Smooth muscle cell (in vitro differentiated cells): ENCODE data around the gene SEMA3A. TPM values are rescaled to one million over a fixed set of nuclear protein-coding genes. Genes with fewer than 3 reads are reported as not detected.
"Not testable (repeated sequence)": the region's sequence is repeated elsewhere in the genome, so short reads cannot be mapped to it uniquely, and the experiment has no call there.

ENCODE experiments used
- DNase-seq: peaks from one replicate; lab custom pipeline; 2025; ENCODE audit not compliant: unreplicated experiment; lab: John Stamatoyannopoulos, UW
- H2AFZ ChIP-seq: fragments of 200-600 bp; sonication (generic); 2 replicates; pipeline ENCODE4 v1.6.0; 2016; ENCODE audit warnings: antibody characterized with exemption, low read depth, mild to moderate bottlenecking
- H3F3A ChIP-seq: fragments of 200-600 bp; sonication (generic); 2 replicates; pipeline ENCODE4 v1.6.0; 2017; ENCODE audit warnings: antibody characterized with exemption, low read depth
- H3K27ac ChIP-seq: fragments of 200-600 bp; sonication (generic); 2 replicates; pipeline ENCODE4 v1.5.1; 2016; ENCODE audit warnings: low read depth, mild to moderate bottlenecking
- H3K27me3 ChIP-seq: fragments of 200-600 bp; sonication (generic); 2 replicates; pipeline ENCODE4 v1.6.1; 2016; ENCODE audit warnings: low read depth, mild to moderate bottlenecking
- H3K36me3 ChIP-seq: fragments of 200-600 bp; sonication (generic); 2 replicates; pipeline ENCODE4 v1.5.1; 2016; ENCODE audit warnings: low read depth
- H3K4me1 ChIP-seq: fragments of 200-600 bp; sonication (generic); 2 replicates; pipeline ENCODE4 v1.5.1; 2016; ENCODE audit warnings: low read depth
- H3K4me2 ChIP-seq: fragments of 200-600 bp; sonication (generic); 2 replicates; pipeline ENCODE4 v1.6.0; 2016; ENCODE audit warnings: mild to moderate bottlenecking
- H3K4me3 ChIP-seq: fragments of 200-600 bp; sonication (generic); 2 replicates; pipeline ENCODE4 v1.5.1; 2016; ENCODE audit warnings: mild to moderate bottlenecking
- H3K79me2 ChIP-seq: fragments of 200-600 bp; sonication (generic); 2 replicates; pipeline ENCODE4 v1.6.0; 2016; ENCODE audit warnings: low read depth, mild to moderate bottlenecking
- H3K9ac ChIP-seq: fragments of 200-600 bp; sonication (generic); 2 replicates; pipeline ENCODE4 v1.6.0; 2016; ENCODE audit warnings: low read depth
- H3K9me3 ChIP-seq: fragments of 200-600 bp; sonication (generic); replicated peaks from 2 replicates; pipeline ENCODE4 v1.5.1; 2016; ENCODE audit warnings: low read depth
- H4K20me1 ChIP-seq: fragments of 200-600 bp; sonication (generic); 2 replicates; pipeline ENCODE4 v1.6.0; 2016; ENCODE audit warnings: low read depth
- CTCF ChIP-seq: fragments of 200-600 bp; sonication (generic); IDR thresholded peaks from 2 replicates; pipeline ENCODE4 v1.5.1; 2017; ENCODE audit warnings: borderline replicate concordance, mild to moderate bottlenecking, antibody characterized with exemption; ENCODE audit not compliant: insufficient read depth, poor library complexity, severe bottlenecking
- WGBS: methylation state at CpG from one replicate; pipeline ENCODE4 v1.1.7; 2016; ENCODE audit warnings: low lambda C conversion rate; 5-methylcytosine and 5-hydroxymethylcytosine counted together
- polyA plus RNA-seq: library from polyadenylated mRNA; unstranded; fragments of >200 nt; fragmentation: Nextera tagmentation; extraction: Ambion mirVana; gene quantifications from 2 replicates; pipeline ENCODE4 v1.2.1, GENCODE V29; 2016
- total RNA-seq: library from RNA; depleted of rRNA; stranded (reverse); fragments of >200 nt; gene quantifications from 2 replicates; pipeline ENCODE4 v1.2.3, GENCODE V29; 2014

SEMA3A gene
- total and polyA plus RNA-seq, 2 experiments from 2014 or later = 8.3 to 34.6 TPM

GRCh38 chr7:84055904-84056605 lies 138.5 kb downstream of the SEMA3A start:
- WGBS = 97% methylated on average over 2 of the region's 2 CpGs
- Histone ChIP-seq H3K27me3 (no peaks in the 10 kb centered on the region), H4K20me1 (no peaks in the 10 kb centered on the region), H3K27ac (no peak overlapping the region), H2AFZ (no peak overlapping the region), H3K9me3 (no peaks in the 10 kb centered on the region), H3K4me1 (no peaks in the 10 kb centered on the region), H3K9ac (no peak overlapping the region), H3F3A (no peaks in the 10 kb centered on the region), H3K79me2 (no peaks in the 10 kb centered on the region), H3K36me3 (no peaks in the 10 kb centered on the region), H3K4me3 (no peak overlapping the region), H3K4me2 (no peak overlapping the region)
- TF ChIP-seq CTCF = no peak
- no peak for DNase-seq

- 78% methylated on average over 23 of the region's 23 CpGs for WGBS
- H3K4me1 ChIP-seq = not testable (repeated sequence)
Measured at GRCh38 chr7:84055199-84055598, 139.4 kb downstream of the SEMA3A start.

GRCh38 chr7:84049071-84049836 lies 145.3 kb downstream of the SEMA3A start:
- Histone ChIP-seq H3K4me1 (peaks cover under 1% of the 10 kb centered on the region), H4K20me1 (no peaks in the 10 kb centered on the region), H3K9ac (no peak overlapping the region), H3K36me3 (no peaks in the 10 kb centered on the region), H3K9me3 (no peaks in the 10 kb centered on the region), H3K4me3 (no peak overlapping the region), H2AFZ (no peak overlapping the region), H3K27ac (no peak overlapping the region), H3K27me3 (no peaks in the 10 kb centered on the region), H3K79me2 (no peaks in the 10 kb centered on the region), H3F3A (peaks cover 8% of the 10 kb centered on the region), H3K4me2 (no peak overlapping the region)
- TF ChIP-seq CTCF = no peak
- no peak for DNase-seq

More at GRCh38 chr7:84055199-84055598, 139.4 kb downstream of the SEMA3A start:
- H3K27ac ChIP-seq, H3F3A ChIP-seq, H3K9ac ChIP-seq, H4K20me1 ChIP-seq, H3K36me3 ChIP-seq, H2AFZ ChIP-seq, H3K27me3 ChIP-seq, H3K9me3 ChIP-seq, H3K4me3 ChIP-seq, H3K4me2 ChIP-seq, H3K79me2 ChIP-seq, DNase-seq: not testable (repeated sequence)

GRCh38 chr7:84047085-84047484 lies 147.5 kb downstream of the SEMA3A start:
- H3K4me1 ChIP-seq = peaks cover 14% of the 10 kb centered on the region
- H3K4me2 ChIP-seq = no peak overlapping the region
- H3K9ac ChIP-seq = no peak overlapping the region
- no peak overlapping the region for H3K4me3 ChIP-seq
- H4K20me1 ChIP-seq = no peaks in the 10 kb centered on the region
- no peak overlapping the region for H2AFZ ChIP-seq
- DNase-seq = no peak
- peaks cover 8% of the 10 kb centered on the region for H3F3A ChIP-seq
- no peak for TF ChIP-seq CTCF
- H3K9me3 ChIP-seq = no peaks in the 10 kb centered on the region
- no peak overlapping the region for H3K27ac ChIP-seq
- H3K79me2 ChIP-seq = no peaks in the 10 kb centered on the region
- no peaks in the 10 kb centered on the region for H3K36me3 ChIP-seq
- H3K27me3 ChIP-seq = no peaks in the 10 kb centered on the region
- WGBS = 87% methylated on average over 2 of the region's 2 CpGs
